Femur (tissue), 1 donor: ENCODE results near the gene CTRB1.
A peak's percentile ranks its signal among the peaks of the same experiment; 100 is the strongest.
"Not testable (repeated sequence)": the region's sequence is repeated elsewhere in the genome, so short reads cannot be mapped to it uniquely, and the experiment has no call there.

Source experiments
- DNase-seq: peaks from one replicate; pipeline ENCODE4 v3.0.0-alpha.2; 2017

The CTRB1 gene

DNA sequence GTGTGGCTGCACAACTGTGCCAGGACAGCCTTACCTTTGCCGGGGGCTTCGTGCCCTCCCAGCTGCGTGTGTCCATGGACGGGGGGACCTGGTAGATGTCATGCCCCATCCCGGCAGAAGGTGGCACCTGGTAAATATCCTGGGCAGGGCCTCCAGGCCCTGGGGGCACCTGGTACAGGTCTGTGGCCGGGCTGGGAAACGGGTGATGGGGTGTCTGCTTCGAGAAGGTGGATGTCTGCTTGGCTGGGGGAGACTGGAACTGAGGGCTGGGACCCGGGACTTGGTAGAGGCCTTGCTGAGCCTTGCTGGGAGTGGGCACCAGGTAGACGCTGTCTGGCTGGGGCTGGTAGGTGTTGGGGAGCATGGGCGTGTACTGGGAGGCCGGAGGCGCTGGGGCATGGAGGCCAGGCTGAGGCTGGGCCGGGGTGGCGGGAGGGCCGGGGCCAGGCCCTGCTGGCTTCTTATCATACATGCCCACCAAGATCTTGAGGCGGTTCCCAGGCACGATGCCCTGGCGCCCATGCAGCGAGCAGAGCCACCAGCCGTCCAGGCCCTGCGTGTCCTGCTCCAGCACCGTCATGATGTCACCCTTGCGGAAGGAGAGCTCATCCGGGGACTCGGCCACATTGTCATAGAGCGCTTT lies 23.8 kb downstream of the CTRB1 start:
- not testable (repeated sequence) for DNase-seq

DNA sequence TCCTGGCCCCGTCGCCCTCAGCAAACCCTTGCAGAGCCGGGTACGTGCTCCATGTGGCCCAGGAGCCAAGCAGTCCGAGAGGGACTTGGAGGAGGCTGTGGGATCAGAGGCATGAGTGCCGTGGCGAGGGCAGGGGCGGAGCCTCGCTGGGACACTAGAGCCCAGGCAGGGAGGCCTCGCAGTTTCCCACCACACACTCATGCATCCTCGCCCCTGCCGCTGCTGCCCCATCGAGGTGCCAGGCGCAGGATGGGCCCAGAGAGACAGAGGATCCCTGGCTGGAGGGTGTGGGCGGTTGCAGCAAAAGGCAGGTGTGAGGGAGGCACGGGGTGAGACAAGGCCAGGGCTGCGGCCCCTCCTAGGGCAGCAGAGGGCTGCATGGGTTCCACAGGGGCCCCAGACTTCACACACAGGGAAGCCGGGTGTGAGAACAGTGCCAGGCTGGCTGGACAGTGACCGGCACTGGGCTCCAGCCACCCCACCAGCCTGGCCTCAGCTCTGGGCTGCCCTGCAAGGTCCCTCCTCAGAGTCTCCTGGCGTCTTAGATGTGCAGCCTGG lies 25.0 kb downstream of the CTRB1 start:
- no peak for DNase-seq

DNA sequence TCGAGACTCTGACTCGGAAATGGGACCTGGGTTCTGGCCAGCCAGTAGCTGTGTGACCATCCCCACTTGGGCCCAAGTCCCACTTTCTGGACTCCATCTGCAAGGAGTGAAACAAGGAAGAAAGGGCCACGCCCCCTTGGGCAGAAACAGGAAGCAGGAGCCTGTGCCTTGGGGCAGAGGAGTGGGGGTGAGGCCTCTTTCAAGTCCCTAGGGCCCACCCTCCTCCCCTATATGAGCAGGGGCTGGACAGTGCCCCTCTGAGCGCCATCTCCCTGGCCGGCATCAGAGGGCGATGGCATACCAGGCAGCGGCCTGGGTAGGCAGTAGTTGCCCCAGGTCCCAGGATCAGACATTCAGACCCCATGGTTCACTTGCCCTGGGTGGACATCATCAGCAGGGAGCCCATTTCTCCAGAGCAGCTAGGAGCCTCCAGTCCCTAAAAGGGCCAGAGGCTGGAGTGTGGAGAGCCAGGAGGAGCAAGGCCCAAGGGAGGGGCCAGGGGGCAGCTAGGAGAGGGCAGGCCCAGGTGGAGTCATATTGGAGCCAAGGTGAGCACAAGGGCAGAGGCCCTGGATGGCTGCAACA lies 25.5 kb downstream of the CTRB1 start:
- DNase-seq: no peak

DNA sequence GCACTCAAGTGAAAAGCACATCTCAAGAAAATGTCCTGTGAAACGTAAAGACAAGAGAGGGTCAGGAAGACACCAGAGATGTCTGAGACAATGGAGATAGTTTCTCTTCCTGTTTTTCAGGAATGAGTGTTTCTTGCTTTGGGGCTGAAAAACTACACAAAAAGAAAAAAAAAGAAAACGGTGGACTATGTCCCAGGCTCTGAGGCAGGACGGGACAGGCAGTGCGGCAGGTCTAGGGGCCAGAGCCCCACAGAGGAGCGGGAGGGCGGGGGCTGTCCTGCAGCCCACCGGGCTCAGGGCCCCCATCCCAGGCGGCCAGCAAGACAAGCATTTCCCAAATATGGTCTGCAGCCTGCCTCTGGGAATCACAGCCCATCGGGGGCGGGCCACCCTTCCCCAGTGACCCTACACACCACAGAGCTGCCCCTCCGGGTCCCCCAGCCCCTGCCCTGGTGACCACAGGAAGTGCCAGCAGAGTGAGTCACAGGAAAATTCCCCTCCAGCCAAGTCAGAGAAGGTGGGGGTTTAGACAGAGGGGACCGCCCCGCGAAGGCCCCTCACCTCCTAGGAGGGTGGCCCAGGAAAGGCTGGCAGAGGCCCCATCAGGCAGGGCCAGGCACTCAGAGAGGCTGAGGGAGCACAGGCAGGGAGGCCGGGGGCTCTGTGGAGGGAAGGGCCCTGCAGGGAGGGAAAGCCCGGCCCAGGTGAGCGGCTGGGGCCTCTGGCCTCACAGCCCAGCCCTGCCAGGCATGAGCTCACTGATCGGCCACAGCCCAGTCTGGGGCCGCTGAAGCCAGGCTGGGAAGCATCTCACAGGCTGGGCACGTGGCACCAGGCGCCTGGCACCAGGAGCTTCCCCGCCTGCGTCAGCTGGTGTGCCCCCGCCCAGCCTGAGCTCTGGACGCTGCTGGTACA lies 26.3 kb downstream of the CTRB1 start:
- DNase-seq: peak; percentile 94

DNA sequence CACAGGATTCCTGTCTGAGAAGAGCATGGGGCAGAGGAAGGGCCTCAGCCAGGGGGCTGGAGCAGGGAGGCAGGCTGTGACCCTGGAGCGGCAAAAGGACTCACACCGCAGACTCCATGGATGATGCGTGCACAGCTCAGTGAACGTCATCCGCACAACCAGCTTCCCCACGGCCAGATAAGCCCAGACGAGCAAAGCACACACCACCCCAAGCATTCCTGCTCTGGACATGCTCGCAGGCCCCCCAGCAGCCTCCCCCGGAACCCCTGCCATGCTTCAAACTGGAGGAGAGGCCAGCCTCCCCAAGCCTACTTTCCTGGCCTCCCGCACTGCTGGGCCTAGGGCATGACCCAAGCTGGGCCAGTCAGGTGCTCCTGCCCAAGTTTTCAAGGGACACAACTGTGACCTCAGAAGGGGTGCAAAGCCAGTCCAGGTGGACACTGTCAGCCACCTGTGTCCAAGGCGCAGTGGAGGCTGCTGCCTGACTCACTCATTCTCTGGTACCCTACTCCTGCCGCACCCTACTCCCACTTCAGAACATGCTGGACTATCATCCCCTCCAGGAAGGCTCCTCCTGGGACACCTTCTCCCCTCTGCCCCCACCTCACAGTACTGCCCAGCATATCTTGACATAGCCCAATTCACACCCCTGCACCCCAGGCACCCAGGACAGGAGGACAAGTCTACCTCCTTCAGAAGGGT lies 27.9 kb downstream of the CTRB1 start:
- no peak for DNase-seq

DNA sequence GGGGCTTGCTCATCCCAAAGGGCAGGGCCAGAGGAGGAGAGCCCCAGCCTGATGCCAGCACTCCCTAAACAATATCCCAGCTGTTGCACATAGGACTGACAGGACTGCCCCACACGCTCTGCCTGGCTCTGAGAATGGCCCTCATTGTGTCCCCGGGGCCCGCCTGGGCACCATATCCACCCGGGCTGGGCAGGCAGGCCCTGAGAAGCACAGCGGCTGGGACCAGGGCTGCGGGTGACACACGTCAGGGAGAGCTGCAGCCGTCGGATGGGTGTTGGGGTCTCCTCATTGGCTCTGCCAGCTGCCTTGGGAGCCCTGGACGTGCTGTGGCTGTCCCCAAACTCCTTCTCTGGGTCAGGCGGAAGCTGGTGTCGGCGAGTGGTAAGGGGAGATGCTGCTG lies 28.5 kb downstream of the CTRB1 start:
- no peak for DNase-seq

DNA sequence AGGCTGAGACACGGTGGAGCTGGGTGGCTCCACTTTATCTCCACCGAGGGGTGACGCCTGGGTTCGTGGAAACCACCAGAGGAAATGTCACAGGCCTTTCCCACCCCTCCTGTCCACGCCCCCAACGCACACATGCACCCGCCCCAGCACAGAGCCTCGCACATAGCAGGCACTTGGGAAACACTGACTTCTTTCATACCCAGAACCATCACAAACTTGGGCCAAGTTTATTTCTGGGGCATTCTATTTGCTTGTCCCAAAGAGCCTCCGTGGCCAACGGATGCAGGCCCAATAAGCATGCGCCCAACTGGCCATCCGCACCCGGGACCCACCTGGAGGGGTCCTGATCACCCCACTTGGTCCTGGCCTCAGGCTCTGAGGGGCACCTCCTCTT lies 29.4 kb downstream of the CTRB1 start:
- DNase-seq: no peak

DNA sequence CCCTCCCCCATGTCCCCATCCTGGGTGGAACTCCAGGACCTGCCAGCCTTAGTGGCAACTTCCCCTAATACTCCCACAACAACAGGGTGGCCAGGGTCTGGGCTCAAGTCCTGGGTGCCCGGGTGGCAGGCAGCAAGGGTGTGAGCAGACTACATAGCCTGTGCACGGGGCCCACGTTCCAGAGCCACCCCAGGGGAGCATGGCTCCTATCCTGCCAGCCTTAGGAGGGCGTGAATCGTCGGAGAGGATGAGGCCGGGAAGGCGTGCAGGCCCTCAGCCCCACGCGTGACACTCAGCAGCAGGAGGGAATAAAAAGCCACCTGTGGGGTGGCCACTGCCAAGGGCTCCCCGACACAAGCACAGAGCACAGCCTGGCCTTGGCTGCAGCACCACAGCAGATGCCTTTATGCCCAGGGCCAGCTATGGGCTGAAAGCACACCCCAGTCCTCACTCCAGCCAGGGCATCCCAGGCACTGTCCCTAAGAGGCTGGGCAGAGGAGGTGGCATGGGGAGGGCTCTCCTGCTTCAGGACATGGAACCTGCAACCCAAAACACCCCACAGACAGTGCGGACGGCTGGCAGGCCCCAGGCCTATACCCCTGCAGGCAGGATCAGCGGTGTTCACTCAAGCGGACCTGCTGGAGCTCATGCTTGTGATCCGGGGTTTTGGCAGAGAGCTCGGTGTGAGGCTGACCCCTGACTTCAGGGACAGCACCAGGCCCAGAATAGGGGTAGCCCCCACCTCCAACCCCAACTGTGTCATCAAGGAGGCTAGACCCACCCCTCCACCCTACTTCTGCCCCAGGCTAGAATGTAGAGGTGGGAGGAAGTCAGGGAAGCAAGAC lies 30.0 kb downstream of the CTRB1 start:
- no peak for DNase-seq

DNA sequence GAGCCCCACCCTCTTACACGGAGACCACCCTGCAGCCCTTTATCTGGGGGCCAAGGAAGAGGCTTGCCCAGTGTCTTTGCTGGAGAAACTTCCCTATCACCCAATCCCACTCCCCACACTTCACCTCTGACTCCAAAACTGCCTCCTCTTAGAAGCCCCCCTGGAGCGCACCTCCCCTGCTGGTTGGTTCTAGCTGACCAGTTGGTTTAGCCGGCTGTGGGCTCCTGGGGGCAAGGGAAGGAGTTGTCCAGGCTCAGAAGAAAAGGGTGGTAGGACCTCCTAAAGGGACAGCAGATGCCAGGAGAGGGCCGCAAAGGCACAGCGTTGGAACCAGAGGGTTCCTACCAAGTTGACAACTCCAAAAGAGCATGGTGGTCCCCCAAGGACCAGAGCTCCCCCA lies 30.7 kb downstream of the CTRB1 start:
- DNase-seq: no peak

DNA sequence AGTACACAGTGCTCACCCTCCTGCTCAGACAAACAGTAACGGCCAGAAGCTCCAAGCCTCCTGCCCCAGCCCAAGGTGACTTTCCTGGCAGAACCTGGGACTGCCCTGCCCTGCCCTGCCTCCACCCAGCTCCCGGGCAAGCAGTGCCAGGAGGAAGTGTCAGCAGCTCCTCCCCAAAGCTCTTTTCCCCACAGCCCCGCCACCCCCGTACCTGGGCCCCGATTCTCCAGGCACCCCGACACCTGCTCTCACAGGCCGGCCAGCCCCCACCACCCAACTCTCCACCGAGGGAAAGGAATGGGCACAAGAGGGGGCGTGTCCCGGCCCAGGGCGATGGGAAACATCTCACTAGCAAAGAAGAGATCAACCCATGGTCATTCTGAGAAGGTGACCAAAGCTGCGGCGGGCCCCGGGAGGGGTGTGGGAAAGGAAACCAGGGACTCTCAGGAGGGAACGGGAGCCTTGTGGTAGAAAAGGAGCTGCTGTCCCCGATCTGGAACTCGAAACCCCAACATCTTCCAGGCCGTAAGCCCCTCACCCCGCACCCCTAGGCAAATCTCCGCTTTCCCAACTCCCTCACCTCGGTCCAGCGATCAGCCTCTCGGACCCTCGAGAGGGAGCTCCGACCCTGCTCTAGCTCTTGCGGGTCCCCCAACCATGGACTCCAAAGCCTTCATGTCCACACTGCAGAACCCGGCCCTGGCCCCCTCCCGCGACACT lies 31.5 kb downstream of the CTRB1 start:
- no peak for DNase-seq

DNA sequence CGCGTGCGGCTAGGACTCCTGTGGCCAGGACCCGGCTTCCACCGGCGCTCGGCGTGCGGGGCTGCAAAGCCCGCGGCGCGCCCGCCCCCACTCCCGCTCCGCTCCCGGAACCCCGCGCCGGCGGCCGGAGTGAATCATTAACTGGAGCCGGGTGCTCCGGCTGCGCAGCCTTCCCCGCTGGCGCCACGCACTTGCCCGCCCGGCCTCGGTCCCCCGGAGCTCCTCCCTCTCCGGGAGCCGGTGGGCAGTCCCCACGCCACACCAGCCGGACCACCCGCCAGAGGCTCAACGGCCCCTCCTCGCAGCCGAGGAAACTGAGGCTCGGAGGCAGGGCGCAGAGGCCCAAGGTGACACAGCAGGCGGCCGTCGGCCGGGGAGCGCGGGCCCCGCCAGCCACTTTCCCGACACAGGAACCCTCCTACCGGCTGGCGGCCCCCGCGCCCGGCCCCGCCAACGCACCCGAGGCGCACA lies 32.1 kb downstream of the CTRB1 start:
- no peak for DNase-seq

DNA sequence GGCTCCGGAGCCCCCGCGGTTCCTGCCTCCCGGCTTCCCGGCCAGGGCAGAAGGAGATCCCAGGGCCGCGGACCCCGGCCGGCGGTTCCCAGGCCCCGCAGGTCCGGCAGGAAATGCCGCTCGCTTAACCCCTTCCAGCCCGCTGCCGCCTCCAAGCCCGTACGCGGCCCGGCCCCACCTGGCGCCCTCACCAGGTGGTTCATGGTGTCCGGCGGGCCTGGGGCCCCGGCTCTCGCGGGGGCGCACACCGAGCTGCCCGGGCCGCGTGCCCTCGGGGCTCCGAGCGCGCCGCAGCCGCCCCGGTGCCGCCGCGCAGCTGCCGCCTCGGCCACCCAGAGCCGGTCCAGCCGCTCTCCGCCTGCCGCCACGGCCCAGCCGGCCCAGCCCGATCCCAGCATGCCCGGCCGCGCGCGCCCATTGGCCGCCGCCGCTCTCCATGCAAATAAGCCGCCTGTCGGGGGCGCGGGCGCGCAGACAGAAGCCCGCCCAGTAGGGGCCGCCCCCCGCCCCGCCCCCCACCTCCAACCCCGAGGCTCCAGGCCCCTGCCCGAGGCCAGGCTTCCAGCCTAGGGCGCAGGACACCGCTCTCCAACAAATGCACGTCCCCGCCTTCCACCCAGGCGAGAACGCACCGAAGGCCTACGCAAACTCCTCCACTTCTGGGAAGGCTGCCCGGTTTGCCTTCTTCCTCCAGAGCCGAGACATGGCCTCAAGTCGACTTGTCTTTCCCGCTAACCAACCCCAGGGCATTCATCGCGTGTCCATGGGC lies 32.7 kb downstream of the CTRB1 start, which contains the start of gene BCAR1:
Gene BCAR1 (minus strand): TSS at position 345 of the 769 bp plus-strand sequence. CDS start 142 bp downstream, at position 203.
- peak; percentile 95 for DNase-seq

DNA sequence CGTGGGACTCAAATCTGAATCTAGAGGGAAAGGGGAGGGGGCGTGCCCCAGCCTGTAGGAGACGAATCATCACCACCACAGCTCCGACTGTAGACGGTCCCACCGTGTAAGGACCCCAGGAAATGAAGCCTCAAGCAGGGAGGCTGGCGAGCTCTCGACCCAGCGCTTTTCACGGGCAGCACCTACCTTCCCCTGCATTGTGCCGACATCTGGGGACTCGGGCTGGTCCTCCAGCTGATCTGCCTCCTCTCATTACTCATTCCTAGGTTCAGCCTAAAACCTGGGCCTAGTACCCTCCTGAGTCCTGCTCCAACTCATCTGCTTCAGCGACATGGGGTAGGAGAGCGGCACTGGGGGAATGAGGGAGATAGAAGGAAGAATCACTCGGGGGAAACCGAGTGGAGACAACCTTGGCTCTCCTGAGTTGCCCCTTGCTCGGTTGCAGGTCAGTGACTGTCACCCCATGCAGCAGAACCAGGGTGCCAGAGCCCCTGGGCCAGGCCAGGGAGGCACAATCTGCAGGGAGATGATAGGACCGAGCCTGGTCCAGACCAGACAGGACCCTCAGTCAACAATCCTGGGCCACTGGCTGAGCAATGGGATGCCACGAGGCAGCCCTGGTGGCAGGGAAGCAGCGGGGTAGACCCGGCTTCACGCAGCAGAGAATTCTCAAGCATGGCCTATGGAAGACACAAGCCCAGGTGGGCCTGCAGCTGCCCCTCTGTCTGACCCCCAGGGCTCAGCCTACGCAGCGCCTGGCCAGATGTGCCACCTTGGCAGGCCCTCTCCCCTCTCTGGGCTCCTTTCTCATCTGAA lies 33.5 kb downstream of the CTRB1 start:
- DNase-seq: peak; percentile 31

DNA sequence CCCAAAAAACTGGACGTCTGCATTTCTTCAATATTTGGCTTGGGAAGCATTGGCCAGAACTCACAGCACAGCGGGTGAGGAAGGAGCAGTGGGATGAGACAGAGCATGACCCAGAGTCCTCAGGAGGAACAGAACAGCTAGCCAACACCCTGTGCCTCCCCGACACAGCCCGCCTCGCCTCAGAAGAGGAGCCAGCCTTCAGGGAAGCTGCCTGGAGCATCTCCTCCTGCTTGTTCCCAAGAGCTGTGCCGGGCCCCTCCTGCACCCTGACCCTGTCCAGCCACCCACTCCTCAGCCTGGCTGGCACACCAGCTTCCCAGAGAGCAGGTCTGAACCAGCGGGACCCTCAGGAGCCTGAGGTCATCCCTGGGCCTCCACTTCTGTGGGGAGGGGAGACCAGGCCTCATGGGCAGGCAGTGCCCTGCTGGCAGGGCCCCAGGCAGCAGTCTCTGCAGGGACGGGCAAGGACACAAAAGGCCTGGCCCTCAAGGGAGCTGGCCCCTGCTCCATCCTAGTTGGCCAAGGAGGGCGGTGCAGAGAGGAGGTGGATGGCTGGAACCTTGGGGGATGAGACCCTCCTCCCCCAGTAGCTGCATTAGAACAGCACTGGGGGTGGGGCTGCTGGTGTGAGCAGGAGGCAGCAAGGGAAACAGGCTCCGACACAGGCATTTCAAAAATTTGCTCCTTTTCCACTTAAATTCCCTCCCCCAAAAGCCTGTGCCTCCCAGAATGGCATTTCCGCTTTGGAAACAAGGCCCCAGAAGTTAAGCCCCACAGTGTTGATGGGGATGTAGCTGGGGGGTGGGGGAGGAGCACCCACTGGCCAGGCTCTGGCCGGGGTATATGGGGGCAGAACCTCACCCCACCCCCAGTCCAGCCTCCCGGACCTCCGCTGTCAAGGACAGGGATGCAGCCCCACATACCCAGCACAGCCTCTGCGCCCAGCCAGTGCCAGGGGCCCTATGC lies 34.4 kb downstream of the CTRB1 start:
- peak; percentile 61 for DNase-seq

DNA sequence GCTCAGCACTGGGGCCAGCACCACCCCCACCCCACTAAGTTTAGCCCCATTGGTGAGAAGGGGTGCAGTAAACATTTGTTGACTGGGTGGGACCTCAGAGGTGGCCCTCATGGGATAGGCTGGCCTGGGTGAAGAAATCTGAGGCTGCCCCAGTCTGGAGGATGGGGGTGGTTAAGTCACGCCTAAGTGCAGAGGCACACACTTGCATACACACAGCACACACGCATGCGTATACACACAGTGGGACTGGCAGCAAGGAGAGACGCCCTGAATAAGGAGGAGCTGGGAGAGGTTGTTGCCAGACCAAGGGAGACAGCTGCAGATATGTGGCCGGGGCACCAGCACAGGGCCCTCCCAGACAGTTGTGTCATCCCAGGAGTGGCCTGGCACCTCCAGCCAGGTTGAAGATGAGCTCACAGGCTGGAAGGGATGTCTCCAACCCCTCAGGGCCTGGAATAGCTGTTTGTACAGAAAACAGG lies 35.6 kb downstream of the CTRB1 start:
- peak; percentile 67 for DNase-seq

DNA sequence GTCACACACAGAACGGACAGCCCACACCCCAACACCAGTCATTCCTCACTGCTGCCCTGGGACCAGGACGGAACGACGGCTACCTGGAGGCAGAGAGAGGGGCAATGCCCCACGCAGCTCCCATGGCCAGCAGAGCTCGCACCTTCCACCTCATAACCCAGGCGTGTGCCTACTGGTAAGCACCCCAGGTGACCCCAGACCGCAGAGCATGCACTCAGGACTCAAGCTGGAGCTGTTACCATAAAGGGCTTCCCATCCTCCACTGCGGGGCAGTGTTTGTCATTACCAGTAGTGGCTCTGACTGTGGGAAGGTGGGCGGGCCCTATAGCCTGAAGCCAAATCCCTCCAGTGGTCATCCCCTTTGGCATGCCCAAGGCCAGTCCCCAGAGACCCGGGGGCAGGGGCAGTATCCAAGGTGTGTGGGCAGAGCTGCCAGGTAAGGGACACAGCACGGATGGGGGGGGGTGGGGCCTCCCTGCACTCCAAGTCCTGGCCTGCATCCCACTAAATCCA lies 37.3 kb downstream of the CTRB1 start:
- DNase-seq: peak; percentile 75

DNA sequence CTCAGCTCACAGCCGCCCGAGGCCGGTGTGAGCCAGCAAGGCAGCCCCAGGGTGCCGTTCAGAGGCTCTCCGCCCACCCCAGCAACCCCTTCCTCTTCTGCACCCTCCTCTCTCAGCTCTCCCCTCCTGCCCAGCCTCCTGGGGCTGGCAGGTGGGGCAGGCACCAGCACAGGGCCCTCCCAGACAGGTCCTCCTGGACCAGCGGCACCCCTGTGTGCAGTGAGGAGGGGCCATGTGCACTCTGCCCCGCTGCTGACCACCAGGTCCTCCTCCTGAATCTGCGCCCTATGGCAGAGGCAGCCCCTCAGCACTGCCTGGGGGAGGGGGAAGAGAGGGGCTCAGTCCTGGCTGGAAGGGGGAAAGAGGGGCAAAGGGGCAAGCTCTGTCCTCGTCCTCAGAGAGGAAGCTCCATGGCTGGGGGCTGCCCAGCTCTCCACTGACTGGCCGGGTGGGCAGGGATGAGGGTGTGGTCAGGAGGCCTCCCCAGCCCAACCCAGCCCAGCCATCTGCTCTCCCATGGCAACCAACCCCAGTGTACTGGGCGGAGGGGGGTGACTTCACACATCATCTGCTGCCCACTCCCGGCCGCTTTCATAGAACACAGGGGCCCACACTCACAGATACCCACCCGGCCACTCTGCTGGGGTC lies 38.0 kb downstream of the CTRB1 start:
- DNase-seq: peak; percentile 87
